GM15510 (cell line): ENCODE measurements around the gene UMODL1.

Experiments
- POLR2A ChIP-seq: IDR thresholded peaks from 3 replicates; pipeline ENCODE4 v1.6.1; 2011; ENCODE audit warnings: borderline replicate concordance; ENCODE audit not compliant: insufficient read length; ENCODE audit errors: extremely low read depth

UMODL1 gene

DNA sequence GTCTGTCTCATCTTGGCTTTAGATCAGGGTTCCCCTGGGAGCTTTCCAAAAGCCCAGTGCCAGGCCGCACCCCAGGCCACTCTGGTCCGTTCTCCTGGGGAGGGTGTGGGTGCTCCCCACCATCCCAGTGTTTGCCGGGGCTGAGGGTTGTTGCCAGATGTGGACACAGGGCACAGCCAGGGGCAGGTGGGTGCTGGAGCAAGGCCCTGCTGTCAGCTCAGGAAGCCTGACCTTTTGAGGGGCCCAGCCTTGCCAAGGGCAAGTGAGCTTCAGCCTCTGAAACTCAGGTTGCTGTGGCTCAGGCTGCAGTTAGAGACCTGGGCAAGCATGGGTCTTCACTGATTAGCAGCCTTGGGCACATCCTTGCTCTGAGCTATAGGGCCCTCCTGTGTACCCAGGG, 38.1 kb upstream of the UMODL1 start:
- TF ChIP-seq POLR2A: no peak

DNA sequence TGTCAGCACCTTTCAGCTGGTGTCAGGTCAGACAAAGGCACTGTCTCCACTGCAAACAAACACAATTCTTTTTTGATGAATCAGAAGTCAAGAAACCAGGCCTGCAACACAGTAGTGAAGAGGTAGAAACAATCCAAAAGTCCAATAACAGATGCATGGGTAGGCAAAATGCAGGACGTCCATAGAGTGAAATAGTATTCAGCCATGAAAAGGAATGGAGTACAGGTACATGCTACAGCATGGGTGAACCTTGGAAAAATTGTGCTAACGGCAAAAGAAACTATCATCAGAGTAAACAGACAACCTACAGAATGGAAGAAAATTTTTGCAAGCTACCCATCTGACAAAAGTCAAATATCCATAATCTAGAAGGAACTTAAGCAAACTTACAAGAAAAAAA, 34.8 kb upstream of the UMODL1 start:
- TF ChIP-seq POLR2A: no peak

DNA sequence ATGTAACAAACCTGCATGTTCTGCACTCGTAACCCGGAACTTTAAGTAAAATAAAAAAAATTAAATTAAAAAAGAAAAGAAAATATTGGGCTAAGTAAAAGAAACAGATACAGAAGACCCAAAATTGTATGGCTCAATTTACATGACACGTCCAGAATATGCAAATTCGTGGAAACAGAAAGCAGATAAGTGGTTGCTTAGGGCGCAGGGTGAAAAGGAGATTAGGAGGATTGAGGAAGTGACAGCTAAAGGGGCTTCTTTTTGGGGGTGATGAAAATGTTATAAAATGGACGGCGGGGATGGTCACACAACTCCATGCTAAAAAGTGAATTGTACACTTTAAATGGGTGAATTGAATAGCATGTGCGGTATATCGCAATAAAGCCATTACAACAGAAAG, 33.6 kb upstream of the UMODL1 start:
- no peak for TF ChIP-seq POLR2A

DNA sequence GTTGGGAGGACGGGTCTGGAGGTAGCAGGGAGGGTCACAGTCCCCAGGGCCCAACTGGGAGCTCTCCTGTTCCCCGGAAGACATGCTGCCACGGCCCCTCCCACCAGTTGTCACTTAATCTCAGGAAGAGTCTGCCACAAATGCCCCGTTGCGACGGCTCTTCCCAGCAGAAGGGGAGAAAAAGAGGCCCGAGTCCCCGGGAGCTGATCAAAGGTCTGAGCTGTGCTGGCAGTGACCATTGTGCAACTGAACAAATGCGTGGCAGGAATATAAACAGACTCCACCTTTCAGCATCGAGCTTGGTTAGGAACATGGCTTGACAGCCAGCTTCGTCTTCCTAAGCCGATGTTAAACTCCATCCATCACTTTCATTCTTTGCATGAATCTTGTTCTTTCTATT, 33.2 kb upstream of the UMODL1 start:
- TF ChIP-seq POLR2A: no peak

DNA sequence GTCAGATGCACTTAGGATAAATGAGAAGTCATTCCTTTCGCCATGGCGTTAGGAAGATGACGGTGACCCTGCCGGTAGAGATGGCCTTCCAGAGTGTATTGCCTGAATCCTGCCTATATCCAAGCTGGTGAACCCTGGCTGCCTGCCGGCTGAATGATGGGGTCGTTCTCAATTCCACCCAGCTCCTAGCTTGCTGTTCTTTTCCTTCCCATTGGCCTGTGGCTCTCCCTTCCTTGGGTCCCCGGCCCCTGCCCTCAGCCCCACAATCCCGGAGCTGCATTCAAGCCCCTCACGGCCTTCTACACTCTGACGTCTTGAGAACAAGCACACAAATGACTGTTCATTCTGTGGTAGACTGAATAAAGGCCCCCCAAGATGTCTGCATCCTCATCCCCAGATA, 32.7 kb upstream of the UMODL1 start:
- TF ChIP-seq POLR2A: no peak

DNA sequence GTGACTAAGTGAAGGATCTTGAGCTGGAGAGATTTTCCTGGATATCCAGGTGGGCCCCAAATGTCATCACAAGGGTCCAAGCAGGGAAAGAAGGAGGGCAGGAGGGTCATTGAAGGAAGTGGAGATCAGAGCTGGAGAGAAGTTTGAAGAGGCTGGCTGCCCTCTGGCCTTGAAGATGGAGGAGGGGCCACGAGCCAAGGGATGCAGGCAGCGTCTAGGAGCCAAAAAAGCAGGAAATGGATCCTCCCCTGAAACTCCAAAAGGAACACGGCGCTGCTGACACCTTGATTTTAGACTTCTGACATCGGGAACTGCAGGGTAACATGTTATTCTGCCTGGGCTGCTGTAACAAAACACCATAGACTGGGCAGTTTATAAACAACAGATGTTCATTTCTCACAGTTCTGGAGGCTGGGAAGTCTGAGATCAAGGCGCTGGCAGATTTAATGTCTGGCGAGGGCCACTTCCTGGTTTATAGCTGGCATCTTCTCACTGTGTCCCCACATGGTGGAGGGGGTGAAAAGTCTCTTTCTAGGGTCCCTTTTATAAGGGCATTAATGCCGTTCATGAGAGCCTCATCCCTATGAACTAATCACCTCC, 32.2 kb upstream of the UMODL1 start:
- no peak for TF ChIP-seq POLR2A

DNA sequence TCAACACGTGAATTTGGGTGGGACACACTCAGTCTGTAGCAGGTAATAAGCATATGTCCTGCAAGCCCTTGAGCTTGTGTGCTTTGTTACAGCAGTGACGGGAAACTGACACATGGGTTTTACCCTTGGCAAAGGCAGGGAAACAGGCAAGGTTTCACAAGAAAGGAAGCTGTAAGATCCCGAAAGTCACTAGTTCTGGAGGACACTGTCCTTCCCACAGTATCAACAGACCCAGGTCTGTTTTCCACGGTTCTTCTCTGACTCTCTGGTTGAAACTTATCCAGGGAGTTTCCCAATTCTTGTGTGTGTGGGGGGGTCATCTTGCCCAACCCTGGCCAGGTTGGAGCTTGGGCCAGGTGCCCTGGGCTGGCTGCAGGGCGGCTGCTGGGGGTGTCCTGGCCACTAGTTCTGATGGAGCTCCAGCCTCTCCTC, 31.6 kb upstream of the UMODL1 start:
- TF ChIP-seq POLR2A: no peak

DNA sequence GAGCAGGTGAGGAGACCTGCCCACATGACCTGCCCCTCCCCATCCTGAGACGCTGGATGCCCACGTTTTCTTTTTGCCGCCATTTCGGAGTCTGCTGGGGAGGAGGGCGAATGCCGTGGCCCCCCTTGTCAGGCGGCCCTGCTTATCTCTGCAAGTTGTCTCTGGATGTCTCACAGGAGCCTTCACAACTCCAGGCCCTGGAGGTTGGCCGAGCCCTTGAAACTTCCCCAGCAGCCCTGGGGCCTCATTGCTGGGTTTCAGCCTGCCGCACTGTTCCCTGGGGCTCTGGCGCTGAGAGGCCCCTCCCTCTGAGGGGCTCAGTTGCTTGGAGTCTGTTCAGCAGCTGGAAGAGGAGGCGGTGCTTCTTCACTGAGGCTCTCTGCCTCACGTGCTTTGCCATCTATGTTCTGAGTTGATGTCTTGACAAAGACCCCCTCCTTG, 31.2 kb upstream of the UMODL1 start:
- TF ChIP-seq POLR2A: no peak

DNA sequence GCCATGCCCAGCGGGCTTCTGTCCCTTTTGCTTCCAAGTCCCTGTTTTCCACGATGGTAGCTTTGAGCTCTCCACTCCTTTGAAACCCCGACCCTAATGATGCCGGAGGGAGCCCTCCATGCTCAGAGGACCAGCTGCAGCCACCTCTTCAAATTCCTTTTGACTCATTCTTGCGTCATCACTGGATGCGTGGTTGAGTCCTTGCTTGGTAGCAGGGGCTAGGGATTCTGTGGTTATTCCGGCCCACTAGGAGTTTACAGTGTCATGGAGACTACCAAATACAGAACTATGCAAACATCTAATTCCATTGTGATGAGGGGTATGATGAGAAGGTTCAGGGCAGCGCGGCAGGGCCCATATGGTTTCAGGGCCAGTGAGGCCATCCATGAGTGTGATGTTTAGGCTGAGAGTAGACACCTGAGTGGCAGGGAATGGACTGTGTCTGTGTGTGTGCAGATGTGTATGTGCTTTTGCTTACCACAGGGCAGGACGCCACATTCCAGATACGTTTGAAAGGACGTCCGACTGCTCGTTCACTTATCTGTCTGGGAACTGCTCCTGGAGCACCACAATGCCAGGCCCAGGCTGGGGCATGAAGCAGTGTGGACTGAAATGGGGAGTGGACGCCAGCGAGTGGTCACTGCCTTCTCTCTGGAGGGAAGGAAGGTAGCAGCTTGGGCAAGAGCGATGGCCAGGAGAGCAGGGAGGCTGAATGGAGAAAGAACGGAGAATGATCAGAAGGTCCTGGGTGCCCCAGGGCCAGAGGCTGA, 30.5 kb upstream of the UMODL1 start:
- no peak for TF ChIP-seq POLR2A

DNA sequence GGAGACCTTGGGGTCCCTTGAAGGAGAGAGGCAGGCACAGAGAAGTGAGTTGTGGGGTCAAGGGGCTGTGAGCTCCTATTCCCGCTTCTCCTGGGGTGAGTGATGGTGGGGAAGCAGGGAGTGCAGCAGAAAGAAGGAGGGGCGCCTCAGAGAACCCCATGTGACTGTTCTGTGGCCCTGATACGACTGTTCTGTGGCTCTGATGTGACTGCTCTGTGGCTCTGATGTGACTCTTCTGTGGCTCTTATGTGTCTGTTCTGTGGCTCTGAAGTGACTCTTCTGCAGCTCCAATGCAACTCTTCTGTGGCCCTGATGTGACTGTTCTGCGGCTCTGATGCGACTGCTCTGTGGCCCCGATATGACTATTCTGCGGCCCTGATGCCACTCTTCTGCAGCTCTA, 29.9 kb upstream of the UMODL1 start:
- no peak for TF ChIP-seq POLR2A

DNA sequence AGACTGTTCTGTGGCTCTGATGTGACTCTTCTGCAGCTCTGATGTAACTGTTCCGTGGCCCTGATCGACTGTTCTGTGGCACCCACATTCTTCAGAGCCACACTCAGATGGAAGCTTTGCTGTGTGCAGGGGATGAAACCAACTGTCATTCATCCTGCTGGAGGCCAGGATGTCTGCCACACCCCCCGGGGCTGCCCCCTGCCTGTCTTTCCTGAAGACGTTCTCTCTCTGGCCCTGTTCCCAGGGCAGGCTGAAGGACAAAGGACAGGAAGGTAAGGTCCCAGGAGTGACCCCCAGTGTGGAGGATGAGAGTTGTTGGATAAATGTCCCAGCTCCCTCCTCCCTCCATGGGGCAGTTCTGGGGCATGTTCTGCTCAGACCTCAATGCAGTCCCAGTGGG, 29.4 kb upstream of the UMODL1 start:
- no peak for TF ChIP-seq POLR2A

DNA sequence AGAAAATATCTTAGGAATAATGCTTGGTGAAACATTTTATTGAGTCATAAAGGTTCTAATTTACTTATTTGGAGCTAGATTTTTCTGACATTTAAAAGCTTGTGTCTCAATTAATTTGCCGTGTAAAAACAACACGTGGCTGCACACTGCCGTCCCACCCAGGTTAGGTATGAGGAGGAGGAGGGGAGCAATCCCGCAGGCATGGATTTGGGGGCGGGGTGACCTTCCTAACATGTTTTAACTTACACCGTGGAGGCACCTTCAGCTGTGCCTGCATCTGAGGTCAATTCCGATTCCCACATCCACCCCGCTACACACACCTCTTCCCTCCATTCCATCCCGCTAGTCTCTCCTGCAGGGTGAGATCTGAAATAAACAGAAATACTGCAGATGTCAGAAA, 28.5 kb upstream of the UMODL1 start:
- no peak for TF ChIP-seq POLR2A

DNA sequence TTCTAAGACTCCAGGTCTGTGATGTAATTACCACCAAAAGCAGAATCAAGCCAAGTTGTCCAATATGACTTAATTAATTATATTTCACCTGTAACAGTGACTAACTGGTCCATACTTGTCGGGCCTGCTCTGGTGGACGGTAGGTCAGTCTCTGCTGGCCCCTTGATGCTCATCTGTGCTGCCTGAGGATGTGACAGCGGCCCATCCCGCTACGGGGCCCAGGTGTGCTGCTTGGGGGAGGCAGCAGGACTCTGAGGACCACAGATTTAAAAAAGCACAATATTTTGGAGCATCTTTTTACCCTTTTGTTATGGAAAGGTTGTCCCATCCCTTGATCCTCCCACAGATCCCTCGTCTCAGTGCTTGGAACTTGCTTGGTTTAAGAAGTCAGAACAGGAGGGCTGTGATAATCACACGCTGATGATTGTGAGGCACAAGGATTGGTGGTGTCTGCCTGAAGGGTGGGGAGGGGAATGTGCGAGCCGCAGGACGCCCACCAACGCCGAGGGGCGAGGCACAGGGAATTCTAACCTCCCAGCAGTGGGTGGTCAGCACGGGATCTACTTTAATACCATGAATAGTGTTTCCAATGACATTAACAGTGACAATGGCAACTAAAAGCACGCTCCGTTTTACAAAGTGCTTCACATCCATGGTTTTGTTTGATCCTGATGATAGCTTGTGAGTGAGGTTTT, 27.8 kb upstream of the UMODL1 start:
- no peak for TF ChIP-seq POLR2A

DNA sequence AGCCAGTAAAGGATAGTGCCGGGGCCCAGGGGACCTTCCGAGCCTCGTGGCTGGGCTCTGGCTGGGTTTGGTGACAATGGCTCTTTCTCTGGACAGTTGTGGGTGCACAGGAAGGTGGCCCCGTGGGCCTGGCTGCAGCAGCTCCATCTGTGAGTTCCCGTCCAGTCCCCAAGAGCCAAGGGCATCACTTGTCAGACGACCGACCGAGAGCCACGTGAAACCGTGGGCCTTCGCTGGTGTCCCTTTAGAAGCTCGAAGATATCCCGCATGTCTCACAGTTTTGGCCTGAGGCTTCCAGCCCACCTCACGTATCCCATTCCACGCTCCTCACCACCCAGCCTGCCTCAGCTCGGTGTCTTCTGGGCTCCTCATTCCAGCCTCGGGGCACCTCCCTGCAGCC, 27.2 kb upstream of the UMODL1 start:
- TF ChIP-seq POLR2A: no peak

DNA sequence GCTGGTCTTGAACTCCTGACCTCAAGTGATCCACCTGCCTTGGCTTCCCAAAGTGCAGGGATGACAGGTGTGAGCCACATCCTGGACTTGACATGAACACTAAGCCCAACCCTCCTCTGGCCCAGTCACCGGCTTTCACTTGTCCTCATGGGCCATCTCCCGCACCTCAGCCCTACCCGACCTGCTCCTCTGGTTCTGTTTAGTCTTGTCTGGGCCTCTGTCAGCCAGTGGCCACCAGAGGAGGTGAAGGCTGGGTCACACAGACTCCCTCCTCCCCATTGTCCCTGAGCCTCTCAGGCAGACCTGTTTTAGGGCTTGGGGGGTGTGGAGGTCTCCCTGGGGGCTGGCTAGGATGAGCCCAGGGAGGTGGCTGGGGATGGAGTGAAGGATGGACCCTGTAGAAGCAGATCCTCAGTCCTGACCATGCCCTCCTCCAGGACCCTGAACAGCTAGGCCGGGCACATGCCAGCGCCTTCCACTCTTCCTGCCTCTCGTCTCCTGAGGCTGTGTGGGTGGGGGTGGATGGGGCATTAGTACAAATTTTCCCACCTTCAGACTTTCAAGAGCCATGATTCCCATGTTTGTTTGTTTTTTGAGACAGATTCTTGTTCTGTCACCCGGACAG, 26.1 kb upstream of the UMODL1 start:
- no peak for TF ChIP-seq POLR2A
